Astrocyte (in vitro differentiated cells and primary cell): ENCODE data around the gene PRR5L.

Experiments used
- EZH2 ChIP-seq: IDR thresholded peaks from 2 replicates; pipeline ENCODE4 v1.6.1; 2012; ENCODE audit warnings: mild to moderate bottlenecking, low read length, inconsistent platforms; ENCODE audit not compliant: insufficient read depth
- TF ChIP-seq, protein P1 (sequence below): IDR thresholded peaks from 2 replicates; pipeline ENCODE4 v1.5.1; 2011; ENCODE audit warnings: low read depth, mild to moderate bottlenecking, inconsistent platforms, low read length, moderate library complexity; ENCODE audit not compliant: insufficient read depth

GRCh38 chr11:36381015-36381360, 84.9 kb downstream of the PRR5L start:
- TF ChIP-seq, protein P1, sequence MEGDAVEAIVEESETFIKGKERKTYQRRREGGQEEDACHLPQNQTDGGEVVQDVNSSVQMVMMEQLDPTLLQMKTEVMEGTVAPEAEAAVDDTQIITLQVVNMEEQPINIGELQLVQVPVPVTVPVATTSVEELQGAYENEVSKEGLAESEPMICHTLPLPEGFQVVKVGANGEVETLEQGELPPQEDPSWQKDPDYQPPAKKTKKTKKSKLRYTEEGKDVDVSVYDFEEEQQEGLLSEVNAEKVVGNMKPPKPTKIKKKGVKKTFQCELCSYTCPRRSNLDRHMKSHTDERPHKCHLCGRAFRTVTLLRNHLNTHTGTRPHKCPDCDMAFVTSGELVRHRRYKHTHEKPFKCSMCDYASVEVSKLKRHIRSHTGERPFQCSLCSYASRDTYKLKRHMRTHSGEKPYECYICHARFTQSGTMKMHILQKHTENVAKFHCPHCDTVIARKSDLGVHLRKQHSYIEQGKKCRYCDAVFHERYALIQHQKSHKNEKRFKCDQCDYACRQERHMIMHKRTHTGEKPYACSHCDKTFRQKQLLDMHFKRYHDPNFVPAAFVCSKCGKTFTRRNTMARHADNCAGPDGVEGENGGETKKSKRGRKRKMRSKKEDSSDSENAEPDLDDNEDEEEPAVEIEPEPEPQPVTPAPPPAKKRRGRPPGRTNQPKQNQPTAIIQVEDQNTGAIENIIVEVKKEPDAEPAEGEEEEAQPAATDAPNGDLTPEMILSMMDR = no peak
- TF ChIP-seq EZH2 = no peak
